Breast epithelium (tissue), 3 donors: Measurements from ENCODE around the gene LRRN2.

Source experiments
- CTCF ChIP-seq, 3 donors: fragments of 450-650 bp; IDR thresholded peaks; one replicate each; pipeline ENCODE4 v1.5.1; 2016 to 2017; ENCODE audit warnings: antibody characterized with exemption in 3 of 3, mild to moderate bottlenecking in 3 of 3, moderate library complexity in 3 of 3
- POLR2A ChIP-seq: fragments of 450-650 bp; IDR thresholded peaks from one replicate; pipeline ENCODE4 v1.6.1; 2016; ENCODE audit warnings: antibody characterized with exemption, mild to moderate bottlenecking, moderate library complexity
- POLR2AphosphoS5 ChIP-seq, 3 donors: sonication (generic); formaldehyde crosslinking; IDR thresholded peaks; one replicate each; pipeline ENCODE4 v1.6.1; 2017; ENCODE audit warnings: antibody characterized with exemption in 3 of 3

- no peak for TF ChIP-seq CTCF (IDR thresholded peaks at IDR 0.05)
- TF ChIP-seq POLR2A = no peak
- TF ChIP-seq POLR2AphosphoS5 (IDR thresholded peaks at IDR 0.05) = no peak
These were observed 28.0 kb upstream of the LRRN2 start for GRCh38 chr1:204713541-204713940.
